SH-SY5Y (cell line): Measurements from ENCODE around the gene MSX1.

Experiments
- GATA2 ChIP-seq: IDR thresholded peaks from 2 replicates; pipeline ENCODE4 v1.6.1; 2011; ENCODE audit warnings: mild to moderate bottlenecking, low read depth, low read length
- GATA3 ChIP-seq: IDR thresholded peaks from 2 replicates; pipeline ENCODE4 v1.6.1; 2011; ENCODE audit warnings: low read depth, mild to moderate bottlenecking, low read length, moderate library complexity

GRCh38 chr4:4810778-4811177, 48.7 kb upstream of the MSX1 start:
- no peak for TF ChIP-seq GATA3
- no peak for TF ChIP-seq GATA2
